Ishikawa (cell line): Measurements from ENCODE around the gene TSPAN31.

Source experiments
- CEBPB ChIP-seq: IDR thresholded peaks from 2 replicates; pipeline ENCODE4 v1.6.1; 2012
- CREB1 ChIP-seq: IDR thresholded peaks from 2 replicates; pipeline ENCODE4 v1.6.1; 2012; ENCODE audit warnings: low read depth
- FOXM1 ChIP-seq: IDR thresholded peaks from 2 replicates; pipeline ENCODE4 v1.6.1; 2012; ENCODE audit warnings: low read depth, borderline replicate concordance
- RAD21 ChIP-seq: IDR thresholded peaks from 2 replicates; pipeline ENCODE4 v1.6.1; 2012; ENCODE audit warnings: low read depth
- TAF1 ChIP-seq: IDR thresholded peaks from 2 replicates; pipeline ENCODE4 v1.6.1; 2012; ENCODE audit warnings: low read depth, mild to moderate bottlenecking
- TCF12 ChIP-seq: IDR thresholded peaks from 2 replicates; pipeline ENCODE4 v1.6.1; 2012; ENCODE audit warnings: low read depth
- YY1 ChIP-seq: IDR thresholded peaks from 2 replicates; pipeline ENCODE4 v1.6.1; 2012; ENCODE audit warnings: low read depth
- TF ChIP-seq, protein P1 (sequence below): IDR thresholded peaks from 2 replicates; pipeline ENCODE4 v1.6.1; 2012

DNA sequence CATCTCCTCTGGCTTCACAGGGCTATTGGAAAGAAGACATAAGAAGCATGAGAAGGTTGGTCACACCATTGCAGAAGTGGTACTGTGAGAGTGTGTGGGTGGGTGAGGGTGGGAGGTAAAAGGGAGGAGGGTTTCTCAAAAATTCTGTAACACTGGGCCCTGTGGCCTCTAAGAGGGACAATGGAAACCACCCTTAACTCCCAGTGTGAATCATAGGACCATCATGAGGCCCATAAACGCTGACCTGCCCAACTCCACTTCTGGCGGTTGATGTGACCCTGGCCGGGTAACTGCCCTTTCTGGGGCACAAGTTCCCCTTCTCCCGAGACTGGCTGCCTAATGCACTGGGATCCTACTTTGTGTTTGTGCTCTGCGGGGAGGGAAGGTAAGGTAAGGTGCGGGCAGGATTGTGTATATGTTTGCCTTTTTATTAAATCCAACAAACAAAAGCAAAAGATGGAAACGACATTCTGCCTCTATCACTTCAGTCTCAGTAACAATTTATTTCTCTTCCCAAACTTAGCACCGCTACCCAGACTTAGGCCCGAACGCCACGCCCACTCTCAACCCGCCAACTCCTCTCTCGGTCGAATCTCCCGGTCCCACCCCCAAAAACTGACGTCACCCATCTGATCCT, 26.5 kb downstream of the TSPAN31 start:
- TF ChIP-seq FOXM1 (no peak), CREB1 (no peak), TAF1 (no peak), RAD21 (no peak), TCF12 (no peak), CEBPB (no peak), YY1 (no peak)
- TF ChIP-seq, protein P1, sequence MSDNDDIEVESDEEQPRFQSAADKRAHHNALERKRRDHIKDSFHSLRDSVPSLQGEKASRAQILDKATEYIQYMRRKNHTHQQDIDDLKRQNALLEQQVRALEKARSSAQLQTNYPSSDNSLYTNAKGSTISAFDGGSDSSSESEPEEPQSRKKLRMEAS: no peak
